Mesangial cell (primary cell): ENCODE measurements around the gene CD82. TPM values are rescaled to one million over a fixed set of nuclear protein-coding genes. Genes with fewer than 3 reads are reported as not detected.

ENCODE experiments used
- total RNA-seq: library from RNA; depleted of rRNA; stranded (reverse); fragments of >200 nt; gene quantifications from 2 replicates; pipeline ENCODE4 v1.2.3, GENCODE V29; 2015

Gene CD82
- 24.3 and 38.8 TPM in 2 replicates for total RNA-seq

DNA sequence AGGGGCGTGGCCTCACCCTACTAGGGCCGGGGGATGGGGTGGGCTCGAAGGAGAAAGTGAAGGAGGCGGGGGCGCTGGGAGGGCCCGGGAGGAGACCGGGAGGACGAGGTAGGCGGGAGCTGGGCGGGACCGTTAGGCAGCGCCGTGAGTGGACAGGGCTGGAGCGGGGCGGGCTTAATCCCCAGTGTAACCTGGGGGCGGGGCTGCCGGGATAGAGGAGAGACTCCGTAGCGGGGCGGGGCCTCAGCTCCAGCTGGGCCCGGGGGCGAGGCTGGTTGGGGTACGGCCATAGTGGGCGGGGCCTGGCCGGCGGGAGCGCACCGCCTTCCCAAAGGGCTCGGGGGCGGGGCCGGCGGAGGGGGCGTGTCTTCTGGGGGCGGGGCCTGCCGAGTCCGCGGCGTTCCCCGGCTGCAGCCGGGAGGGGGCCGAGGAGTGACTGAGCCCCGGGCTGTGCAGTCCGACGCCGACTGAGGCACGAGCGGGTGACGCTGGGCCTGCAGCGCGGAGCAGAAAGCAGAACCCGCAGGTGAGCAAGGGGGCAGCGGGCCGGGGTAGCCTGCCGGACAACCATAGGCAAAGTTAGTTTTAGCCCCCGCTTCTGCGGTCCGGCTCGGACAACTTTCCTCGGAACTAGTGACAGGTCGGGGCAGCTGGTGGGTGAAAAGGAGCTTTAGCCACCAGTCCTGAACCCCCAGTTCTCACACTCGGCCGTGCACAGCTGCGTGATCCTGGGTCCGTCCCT is at the start of gene CD82:
TSS of gene CD82 (plus strand) at position 453 of the 742 bp plus-strand sequence. CDS start 29,000 bp downstream, outside the sequence.

Other genes with a start within 250 kb of the CD82 start
- 0.38 and 1.8 TPM in 2 replicates for gene TSPAN18, start 161.3 kb downstream of the CD82 start, total RNA-seq